HFF-Myc (cell line): ENCODE data around the gene MAN2B1.
"Not testable (repeated sequence)": the region's sequence is repeated elsewhere in the genome, so short reads cannot be mapped to it uniquely, and the experiment has no call there.

ENCODE experiments used
- DNase-seq: peaks from one replicate; pipeline ENCODE4 v3.0.0-alpha.2; 2011; ENCODE audit warnings: low read depth; ENCODE audit errors: extremely low read depth
- H3K4me3 ChIP-seq: replicated peaks from 2 replicates; pipeline ENCODE4 v1.5.1; 2011; ENCODE audit warnings: low read depth, mild to moderate bottlenecking, control low read depth, low read length
- TF ChIP-seq, protein P1 (sequence below): IDR thresholded peaks from 2 replicates; pipeline ENCODE4 v1.5.1; 2012; ENCODE audit warnings: mild to moderate bottlenecking, low read depth, low read length, control low read depth; ENCODE audit errors: missing control alignments

The MAN2B1 gene

DNA sequence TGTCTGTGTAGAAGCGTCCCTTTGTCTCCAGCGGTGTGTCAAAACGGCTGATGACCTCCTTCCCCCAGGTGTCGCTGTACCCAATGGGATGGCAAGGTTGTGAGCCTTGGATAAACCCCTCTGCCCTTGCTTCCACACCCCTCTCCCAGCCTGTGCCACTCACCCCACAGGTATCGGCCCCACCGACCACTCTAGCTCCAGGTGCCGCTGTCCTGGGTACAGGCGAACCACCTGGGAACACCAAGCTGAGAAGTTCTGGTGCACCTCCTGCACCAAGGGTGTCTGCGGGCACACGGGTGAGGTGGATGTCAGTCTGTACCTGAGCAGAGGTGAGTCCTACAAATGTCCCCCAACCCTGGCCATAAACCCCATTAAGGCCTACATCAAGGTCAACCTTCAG is 16.6 kb downstream of the MAN2B1 start:
- DNase-seq: no peak
- TF ChIP-seq, protein P1, sequence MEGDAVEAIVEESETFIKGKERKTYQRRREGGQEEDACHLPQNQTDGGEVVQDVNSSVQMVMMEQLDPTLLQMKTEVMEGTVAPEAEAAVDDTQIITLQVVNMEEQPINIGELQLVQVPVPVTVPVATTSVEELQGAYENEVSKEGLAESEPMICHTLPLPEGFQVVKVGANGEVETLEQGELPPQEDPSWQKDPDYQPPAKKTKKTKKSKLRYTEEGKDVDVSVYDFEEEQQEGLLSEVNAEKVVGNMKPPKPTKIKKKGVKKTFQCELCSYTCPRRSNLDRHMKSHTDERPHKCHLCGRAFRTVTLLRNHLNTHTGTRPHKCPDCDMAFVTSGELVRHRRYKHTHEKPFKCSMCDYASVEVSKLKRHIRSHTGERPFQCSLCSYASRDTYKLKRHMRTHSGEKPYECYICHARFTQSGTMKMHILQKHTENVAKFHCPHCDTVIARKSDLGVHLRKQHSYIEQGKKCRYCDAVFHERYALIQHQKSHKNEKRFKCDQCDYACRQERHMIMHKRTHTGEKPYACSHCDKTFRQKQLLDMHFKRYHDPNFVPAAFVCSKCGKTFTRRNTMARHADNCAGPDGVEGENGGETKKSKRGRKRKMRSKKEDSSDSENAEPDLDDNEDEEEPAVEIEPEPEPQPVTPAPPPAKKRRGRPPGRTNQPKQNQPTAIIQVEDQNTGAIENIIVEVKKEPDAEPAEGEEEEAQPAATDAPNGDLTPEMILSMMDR: no peak
- no peak overlapping the region for H3K4me3 ChIP-seq

DNA sequence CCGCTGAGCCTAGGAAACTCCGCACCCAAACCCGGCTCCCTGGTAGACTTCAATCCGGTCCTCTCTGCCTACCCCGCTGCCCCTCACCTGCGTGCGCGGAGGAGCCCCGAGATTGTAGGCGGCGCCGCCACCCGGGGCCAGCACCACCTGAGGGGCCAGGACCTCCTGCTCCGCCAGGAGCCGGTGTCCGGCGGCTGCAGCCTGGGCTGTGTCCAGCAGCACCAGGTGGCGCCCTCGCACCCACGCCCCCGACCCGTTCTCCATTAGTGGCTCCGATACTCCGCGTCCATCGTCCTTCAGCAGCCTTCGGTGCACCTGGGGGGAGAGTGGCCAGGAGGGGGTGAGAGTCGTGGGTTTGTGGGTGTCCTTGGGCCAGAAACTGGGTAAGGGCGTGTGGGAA is 18.5 kb downstream of the MAN2B1 start:
- no peak for DNase-seq
- H3K4me3 ChIP-seq: no peak overlapping the region
- TF ChIP-seq, protein P1: peak; percentile 12

DNA sequence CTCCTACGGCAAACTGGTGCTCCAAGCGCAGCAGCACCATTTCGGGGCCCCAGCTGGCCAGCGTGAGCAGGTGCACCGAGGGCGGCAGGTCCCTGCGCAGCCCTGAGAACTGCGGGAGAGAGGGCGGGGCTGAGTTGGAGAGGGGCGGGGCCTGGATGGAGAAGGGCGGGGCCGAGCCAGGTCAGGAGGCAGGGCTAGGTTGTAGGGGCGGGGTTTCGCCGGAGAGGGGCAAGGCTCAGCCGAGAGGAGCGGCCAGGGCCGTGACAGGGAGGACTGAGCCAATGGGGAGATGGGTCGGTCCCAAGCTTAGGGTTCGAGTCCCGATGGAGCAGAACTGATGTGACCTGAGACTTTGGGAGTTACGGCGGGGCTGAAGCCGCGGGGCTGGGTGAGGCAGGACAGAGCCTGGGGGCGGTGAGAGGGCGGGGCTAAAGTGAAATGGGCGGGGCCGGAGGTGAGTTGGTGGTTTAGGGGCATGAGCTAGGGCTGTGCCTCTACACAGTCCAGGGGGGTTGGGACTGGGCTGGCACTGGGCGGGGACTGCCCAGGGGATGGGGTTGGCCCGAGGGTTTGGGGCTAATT is 19.0 kb downstream of the MAN2B1 start:
- TF ChIP-seq, protein P1: no peak
- no peak for DNase-seq

DNA sequence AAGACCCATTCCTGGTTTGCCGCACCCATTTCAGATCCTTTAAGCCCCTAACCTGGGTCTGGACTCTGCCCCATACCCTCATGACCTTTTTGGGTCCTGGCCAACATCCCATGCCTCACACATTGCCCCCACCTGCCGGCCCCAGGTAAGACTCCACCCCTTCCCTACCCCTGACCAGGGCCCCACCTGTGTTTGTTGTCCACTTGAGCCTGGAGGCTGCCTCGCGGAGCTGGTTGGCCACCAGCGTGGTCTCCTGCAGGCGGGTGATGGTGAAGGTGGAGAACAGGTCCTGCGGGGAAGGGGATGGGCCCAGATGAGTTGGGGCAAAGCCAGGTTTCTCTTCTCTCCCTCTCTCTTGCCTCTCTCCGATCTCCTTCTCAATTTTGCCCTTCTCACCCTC is 19.5 kb downstream of the MAN2B1 start:
- TF ChIP-seq, protein P1: no peak
- no peak for DNase-seq
- H3K4me3 ChIP-seq: no peak overlapping the region

More for the DNA sequence above, 19.0 kb downstream of the MAN2B1 start:
- H3K4me3 ChIP-seq: no peak overlapping the region

DNA sequence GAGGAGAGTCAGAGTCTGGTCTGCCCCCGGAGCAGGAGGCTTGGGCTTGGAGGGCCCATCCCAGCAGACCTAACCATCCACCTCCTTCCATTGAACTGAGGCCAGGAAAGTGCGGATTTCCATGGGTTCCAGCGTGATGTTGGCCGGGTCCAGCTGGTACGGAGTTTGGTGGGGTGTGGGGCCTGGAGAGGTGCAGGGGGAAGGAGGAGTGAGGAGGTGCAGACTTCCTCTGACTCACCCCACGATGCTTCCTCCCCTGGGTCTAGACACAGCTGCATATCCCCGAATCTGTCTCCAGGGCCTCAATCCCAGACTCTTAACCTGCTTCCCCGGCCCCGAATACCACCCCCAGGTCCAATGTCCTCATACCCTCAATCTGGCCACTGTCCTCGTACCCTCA is 20.0 kb downstream of the MAN2B1 start:
- no peak overlapping the region for H3K4me3 ChIP-seq
- TF ChIP-seq, protein P1: no peak
- no peak for DNase-seq

DNA sequence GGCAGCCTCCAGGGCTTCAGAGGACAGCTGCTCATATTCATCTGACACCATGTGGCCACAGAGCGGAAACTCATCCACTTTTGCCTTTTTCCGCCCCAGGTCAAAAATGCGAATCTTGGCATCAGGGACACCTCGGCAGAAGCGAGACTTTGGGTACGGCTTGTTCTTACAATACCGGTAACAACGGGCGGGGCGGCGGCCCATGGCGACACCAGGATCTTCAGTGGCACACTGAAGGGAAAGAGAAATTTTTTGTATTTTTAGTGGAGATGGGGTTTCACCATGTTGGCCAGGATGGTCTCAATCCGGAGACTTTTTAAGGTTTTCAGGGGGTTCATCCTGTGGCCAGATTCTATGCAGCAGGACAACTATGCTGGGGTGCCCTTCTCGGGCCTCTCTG is 22.8 kb downstream of the MAN2B1 start:
- not testable (repeated sequence) for H3K4me3 ChIP-seq, DNase-seq

DNA sequence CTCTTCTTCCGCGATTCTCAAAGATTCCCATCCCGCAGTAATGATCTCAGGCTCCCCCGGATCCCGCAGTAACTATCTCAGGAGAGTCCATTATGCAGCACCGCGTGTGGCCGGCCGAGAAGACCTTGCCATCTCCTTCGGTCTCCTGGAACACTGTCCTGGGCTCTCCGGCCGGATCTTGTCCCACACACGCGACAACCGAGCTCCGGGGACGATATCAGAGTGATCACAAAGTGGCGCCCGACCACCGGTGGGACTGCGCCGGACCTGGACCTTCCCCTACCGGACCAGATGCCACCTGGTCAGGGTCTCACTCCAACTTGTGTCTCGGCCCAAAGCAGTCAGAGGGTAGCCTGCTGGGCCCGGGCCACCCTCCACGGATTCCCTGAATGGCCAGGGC is 24.0 kb downstream of the MAN2B1 start:
- no peak overlapping the region for H3K4me3 ChIP-seq
- TF ChIP-seq, protein P1: no peak

More for the DNA sequence above, 24.0 kb downstream of the MAN2B1 start:
- DNase-seq: no peak
